WERI-Rb-1 (cell line): ENCODE data around the gene ITPR1.

Source experiments
- DNase-seq: peaks from one replicate; pipeline ENCODE4 v3.0.0-alpha.2; 2020
- H3K27ac ChIP-seq: fragments of 250-450 bp; sonication (Bioruptor Pico); 2 replicates; pipeline ENCODE4 v1.5.1; 2020; ENCODE audit warnings: mild to moderate bottlenecking, moderate library complexity
- H3K27me3 ChIP-seq: fragments of 250-450 bp; sonication (Bioruptor Pico); 2 replicates; pipeline ENCODE4 v1.5.1; 2021; ENCODE audit warnings: mild to moderate bottlenecking, low read depth, moderate library complexity; ENCODE audit not compliant: insufficient read depth, severe bottlenecking
- H3K36me3 ChIP-seq: fragments of 250-450 bp; sonication (Bioruptor Pico); 2 replicates; pipeline ENCODE4 v1.5.1; 2020; ENCODE audit warnings: mild to moderate bottlenecking, moderate library complexity
- H3K4me3 ChIP-seq: 2 replicates; pipeline ENCODE4 v1.5.1; 2011; ENCODE audit warnings: low read depth, mild to moderate bottlenecking, control low read depth, low read length
- H3K9me3 ChIP-seq: fragments of 250-450 bp; sonication (Bioruptor Pico); 2 replicates; pipeline ENCODE4 v1.5.1; 2021; ENCODE audit warnings: mild to moderate bottlenecking, moderate library complexity; ENCODE audit not compliant: severe bottlenecking
- TF ChIP-seq, protein P1 (sequence below): IDR thresholded peaks from 2 replicates; pipeline ENCODE4 v1.5.1; 2011; ENCODE audit warnings: low read depth, mild to moderate bottlenecking, control low read depth, inconsistent platforms, low read length

ITPR1 gene

DNA sequence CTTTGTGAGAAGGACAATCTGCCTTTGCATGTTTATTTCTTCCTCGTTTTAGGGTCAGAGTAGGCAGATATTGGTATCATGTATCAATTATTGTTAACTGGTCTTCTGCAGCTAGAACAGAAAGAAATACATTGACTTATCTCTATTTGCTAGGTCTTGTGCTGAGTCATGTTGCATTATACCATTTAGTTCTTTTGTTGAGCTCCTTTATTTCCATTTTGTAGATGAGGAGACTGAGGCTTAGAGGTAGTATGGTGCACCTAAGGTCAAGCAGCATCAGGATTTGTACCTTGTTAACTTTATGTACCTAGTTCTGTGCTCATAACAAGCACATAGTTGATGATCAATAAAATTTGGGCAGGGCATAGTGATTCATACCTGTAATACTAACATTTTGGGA is 182.6 kb downstream of the ITPR1 start:
- no peaks in the 10 kb centered on the region for H3K27me3 ChIP-seq
- no peak for DNase-seq
- no peak overlapping the region for H3K27ac ChIP-seq
- no peak overlapping the region for H3K4me3 ChIP-seq
- H3K36me3 ChIP-seq, result no peaks in the 10 kb centered on the region
- TF ChIP-seq, protein P1, sequence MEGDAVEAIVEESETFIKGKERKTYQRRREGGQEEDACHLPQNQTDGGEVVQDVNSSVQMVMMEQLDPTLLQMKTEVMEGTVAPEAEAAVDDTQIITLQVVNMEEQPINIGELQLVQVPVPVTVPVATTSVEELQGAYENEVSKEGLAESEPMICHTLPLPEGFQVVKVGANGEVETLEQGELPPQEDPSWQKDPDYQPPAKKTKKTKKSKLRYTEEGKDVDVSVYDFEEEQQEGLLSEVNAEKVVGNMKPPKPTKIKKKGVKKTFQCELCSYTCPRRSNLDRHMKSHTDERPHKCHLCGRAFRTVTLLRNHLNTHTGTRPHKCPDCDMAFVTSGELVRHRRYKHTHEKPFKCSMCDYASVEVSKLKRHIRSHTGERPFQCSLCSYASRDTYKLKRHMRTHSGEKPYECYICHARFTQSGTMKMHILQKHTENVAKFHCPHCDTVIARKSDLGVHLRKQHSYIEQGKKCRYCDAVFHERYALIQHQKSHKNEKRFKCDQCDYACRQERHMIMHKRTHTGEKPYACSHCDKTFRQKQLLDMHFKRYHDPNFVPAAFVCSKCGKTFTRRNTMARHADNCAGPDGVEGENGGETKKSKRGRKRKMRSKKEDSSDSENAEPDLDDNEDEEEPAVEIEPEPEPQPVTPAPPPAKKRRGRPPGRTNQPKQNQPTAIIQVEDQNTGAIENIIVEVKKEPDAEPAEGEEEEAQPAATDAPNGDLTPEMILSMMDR, result no peak
- H3K9me3 ChIP-seq, result no peaks in the 10 kb centered on the region

DNA sequence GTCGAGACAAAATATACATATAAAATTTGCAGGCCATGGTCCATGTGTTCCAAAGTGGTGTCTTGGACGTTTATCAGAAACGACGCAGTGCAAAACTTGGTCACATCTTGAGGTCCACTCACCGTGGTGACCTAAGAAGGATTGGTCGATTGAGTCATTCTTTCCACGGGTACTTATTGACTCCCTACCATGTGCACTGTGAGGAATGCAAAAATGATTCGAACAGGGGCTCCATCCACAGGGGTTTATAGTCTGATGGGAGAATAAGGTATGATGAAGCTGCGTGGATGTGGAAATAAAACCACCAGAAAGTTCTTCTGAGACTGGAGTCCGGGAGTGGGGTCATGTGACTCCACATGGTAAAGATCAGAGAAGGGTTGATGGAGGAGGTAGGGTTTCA is 185.2 kb downstream of the ITPR1 start:
- no peak for DNase-seq
- H3K36me3 ChIP-seq, result no peaks in the 10 kb centered on the region
- TF ChIP-seq, protein P1, result no peak
- H3K27ac ChIP-seq, result no peak overlapping the region
- H3K4me3 ChIP-seq, result no peak overlapping the region
- no peaks in the 10 kb centered on the region for H3K9me3 ChIP-seq
- no peaks in the 10 kb centered on the region for H3K27me3 ChIP-seq

DNA sequence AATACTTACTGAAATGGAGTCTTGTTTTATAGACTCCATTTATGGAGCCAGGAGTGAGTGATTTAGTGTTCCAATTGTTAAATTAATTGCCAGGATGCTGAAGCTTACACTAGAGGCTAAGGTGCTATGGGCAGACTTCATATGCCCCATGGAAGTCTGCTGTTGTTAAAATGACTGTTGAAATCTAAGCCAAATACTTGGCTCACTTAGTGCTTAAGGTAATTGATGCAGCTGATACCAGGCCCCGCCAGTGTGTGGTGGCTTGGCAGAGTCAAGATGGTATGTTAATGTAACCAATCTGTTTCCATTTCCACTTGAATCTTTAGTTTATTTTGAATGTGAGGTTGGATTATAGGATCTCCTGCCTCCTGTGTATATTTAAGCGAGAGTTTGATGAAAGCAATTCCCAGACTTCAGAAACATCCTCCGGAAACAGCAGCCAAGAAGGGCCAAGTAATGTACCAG is 187.1 kb downstream of the ITPR1 start:
- Histone ChIP-seq H3K9me3 (no peaks in the 10 kb centered on the region), H3K4me3 (no peak overlapping the region), H3K36me3 (no peaks in the 10 kb centered on the region), H3K27me3 (no peaks in the 10 kb centered on the region), H3K27ac (no peak overlapping the region)
- TF ChIP-seq, protein P1, result no peak
- DNase-seq, result no peak

DNA sequence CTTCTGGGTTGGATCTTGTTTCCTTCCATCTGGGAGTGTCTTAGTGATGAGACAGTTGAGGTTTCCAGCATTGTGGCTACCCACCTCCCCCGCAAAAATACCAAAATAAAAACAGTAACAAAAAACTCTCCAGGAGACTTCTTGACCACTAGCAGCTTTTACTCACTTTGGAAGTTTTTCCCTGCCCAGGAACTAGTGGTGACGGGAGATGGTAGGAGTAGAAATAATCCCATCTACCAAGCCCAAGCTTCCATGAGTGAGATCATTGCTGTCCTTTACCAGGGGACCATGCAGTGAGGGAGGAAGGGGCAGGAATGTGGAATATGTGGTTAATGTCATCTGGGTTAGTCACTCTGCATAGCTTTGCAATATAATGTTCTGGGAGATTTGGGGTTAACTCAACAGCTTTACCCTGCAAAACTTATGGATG is 187.7 kb downstream of the ITPR1 start:
- Histone ChIP-seq H3K27me3 (no peaks in the 10 kb centered on the region), H3K36me3 (no peaks in the 10 kb centered on the region)

DNA sequence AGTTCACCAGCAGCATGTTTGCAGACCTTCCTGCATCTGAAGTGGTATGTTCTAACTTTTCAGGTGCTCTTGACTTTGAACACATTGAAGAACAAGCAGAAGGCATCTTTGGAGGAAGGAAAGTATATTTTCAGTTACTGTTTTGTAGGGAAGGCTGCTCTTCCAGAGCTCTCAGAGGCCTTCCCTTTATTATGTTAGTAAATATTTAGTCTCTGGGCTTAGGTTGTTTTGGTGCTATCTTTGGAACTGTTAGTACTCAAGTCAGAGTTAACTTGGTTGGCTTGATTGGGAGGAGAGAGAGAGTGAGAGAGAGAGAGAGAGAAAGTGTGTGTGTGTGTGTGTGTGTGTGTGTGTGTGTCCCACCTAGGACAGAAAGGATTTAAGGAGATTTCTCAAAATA is 188.2 kb downstream of the ITPR1 start:
- no peak for DNase-seq
- H3K36me3 ChIP-seq, result no peaks in the 10 kb centered on the region
- H3K4me3 ChIP-seq, result no peak overlapping the region
- H3K27me3 ChIP-seq, result no peaks in the 10 kb centered on the region
- H3K9me3 ChIP-seq, result no peaks in the 10 kb centered on the region
- TF ChIP-seq, protein P1, result no peak
- H3K27ac ChIP-seq, result no peak overlapping the region

More for the DNA sequence above, 187.7 kb downstream of the ITPR1 start:
- Histone ChIP-seq H3K4me3 (no peak overlapping the region), H3K9me3 (no peaks in the 10 kb centered on the region), H3K27ac (no peak overlapping the region)
- TF ChIP-seq, protein P1, result no peak
- DNase-seq, result no peak

DNA sequence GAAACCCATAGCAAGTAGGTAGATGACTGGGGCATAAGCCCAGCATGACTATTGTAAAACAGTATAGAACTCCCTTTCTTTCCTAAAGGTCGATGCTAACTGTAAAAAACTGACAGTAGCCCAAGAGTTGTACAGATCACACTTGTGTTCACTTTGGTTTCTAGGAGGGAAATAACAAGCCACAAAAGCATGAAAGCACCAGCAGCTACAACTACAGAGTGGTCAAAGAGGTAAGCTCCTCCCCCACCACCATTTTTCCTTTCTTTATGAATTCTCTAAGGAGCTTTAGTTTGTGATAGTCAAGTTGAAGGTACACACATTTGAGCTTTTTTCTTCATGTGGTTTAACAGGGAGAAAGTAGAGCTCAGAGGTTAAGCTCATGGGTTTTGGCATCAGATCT is 191.0 kb downstream of the ITPR1 start:
- H3K27me3 ChIP-seq, result no peaks in the 10 kb centered on the region
- H3K9me3 ChIP-seq, result no peaks in the 10 kb centered on the region
- TF ChIP-seq, protein P1, result no peak
- no peak overlapping the region for H3K4me3 ChIP-seq
- DNase-seq, result no peak
- no peak overlapping the region for H3K27ac ChIP-seq
- H3K36me3 ChIP-seq, result no peaks in the 10 kb centered on the region
